Body of pancreas (tissue), 4 donors: Measurements from ENCODE around the gene CRACDL. TPM values are rescaled to one million over a fixed set of nuclear protein-coding genes. Genes with fewer than 3 reads are reported as not detected.

ENCODE experiments used
- ATAC-seq: fragments of 150-250 bp; one replicate; pipeline ENCODE4 v1.9.1; 2016
- DNase-seq, 4 donors: peaks; one replicate each; pipeline ENCODE4 v3.0.0-alpha.2; 2019
- H3K27ac ChIP-seq, 4 donors: fragments of 200-600 bp; sonication (generic); 1 replicate in 3 of 4; 2 replicates in 1 of 4; pipeline versions ENCODE4 v1.5.1 to v1.6.1; 2016 to 2019; ENCODE audit warnings: mild to moderate bottlenecking in 1 of 4, mixed read lengths in 1 of 4, moderate library complexity in 1 of 4
- H3K27me3 ChIP-seq, 2 donors: fragments of 200-600 bp; sonication (generic); one replicate each; pipeline ENCODE4 v1.6.0; 2016; ENCODE audit warnings: mild to moderate bottlenecking in 1 of 2
- H3K36me3 ChIP-seq, 2 donors: fragments of 200-600 bp; sonication (generic); replicated peaks in 1 of 2; 2 replicates each; pipeline ENCODE4 v1.5.1; 2016; ENCODE audit warnings: low read depth in 2 of 2; ENCODE audit not compliant: insufficient read depth in 1 of 2
- H3K4me1 ChIP-seq: fragments of 200-600 bp; sonication (generic); one replicate; pipeline ENCODE4 v1.6.0; 2016
- H3K4me3 ChIP-seq, 2 donors: fragments of 200-600 bp; sonication (generic); 1 replicate in 1 of 2; 2 replicates in 1 of 2; pipeline ENCODE4 v1.5.1; 2016 to 2019
- H3K9me3 ChIP-seq, 3 donors: fragments of 200-600 bp; sonication (generic); 1 replicate in 2 of 3; 2 replicates in 1 of 3; pipeline ENCODE4 v1.5.1; 2016
- POLR2A ChIP-seq, 3 donors: fragments of 450-650 bp; IDR thresholded peaks; one replicate each; pipeline ENCODE4 v1.6.1; 2016; ENCODE audit warnings: antibody characterized with exemption in 3 of 3, mild to moderate bottlenecking in 2 of 3
- WGBS, 2 donors: methylation state at CpG; one replicate each; pipeline ENCODE4 v1.1.5; 2017; 5-methylcytosine and 5-hydroxymethylcytosine counted together
- intact Hi-C: fragments of 100-400 bp; cut with DNase I; formaldehyde crosslinking; loops from one replicate; pipeline ENCODE4 v1.15.1; 2023
- total RNA-seq, 2 donors: library from RNA; depleted of rRNA; stranded (reverse); fragments of >200 nt; gene quantifications; one replicate each; pipeline ENCODE4 v1.1.0, GENCODE V29; 2016
- TF ChIP-seq, protein P1 (sequence below), 7 experiments: fragments of 450-650 bp in 4 of 7; fragments of 200-600 bp in 3 of 7; sonication (generic) in 3 of 7; IDR thresholded peaks; one replicate each; pipeline ENCODE4 v1.5.1; 2016 to 2019; ENCODE audit warnings: antibody characterized with exemption in 7 of 7

CRACDL gene
- total RNA-seq, 2 donors from 2014 or later: 14.8 to 22.1 TPM

DNA sequence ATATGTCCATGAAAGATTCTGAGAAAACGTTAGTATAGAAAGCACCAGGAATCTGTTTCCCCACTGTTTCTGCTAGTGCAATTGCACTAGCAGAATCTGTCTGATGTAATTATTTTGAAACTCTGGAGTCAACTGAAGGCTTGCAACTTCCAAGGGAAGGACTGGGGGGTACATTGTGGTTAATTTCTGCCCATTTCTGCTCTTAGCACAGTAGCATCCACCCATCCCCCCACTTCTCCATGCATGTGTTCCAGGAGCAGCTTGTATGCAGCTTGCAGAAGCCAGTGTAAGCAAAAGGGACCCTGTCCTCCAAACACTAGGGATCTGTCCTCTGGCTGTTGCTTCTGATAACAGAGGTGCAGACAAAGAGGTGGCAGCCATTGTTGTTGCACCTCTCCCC lies 74.4 kb downstream of the CRACDL start:
- Histone ChIP-seq H3K27ac (no peak overlapping the region), H3K4me1 (peaks cover 9% of the 10 kb centered on the region), H3K4me3 (no peak overlapping the region), H3K27me3 (no peaks in the 10 kb centered on the region), H3K36me3 (no peaks in the 10 kb centered on the region), H3K9me3 (peaks cover 0 to 7% (median 0%) of the 10 kb centered on the region in 3 donors)
- TF ChIP-seq POLR2A (IDR thresholded peaks at IDR 0.05): no peak
- TF ChIP-seq, protein P1, sequence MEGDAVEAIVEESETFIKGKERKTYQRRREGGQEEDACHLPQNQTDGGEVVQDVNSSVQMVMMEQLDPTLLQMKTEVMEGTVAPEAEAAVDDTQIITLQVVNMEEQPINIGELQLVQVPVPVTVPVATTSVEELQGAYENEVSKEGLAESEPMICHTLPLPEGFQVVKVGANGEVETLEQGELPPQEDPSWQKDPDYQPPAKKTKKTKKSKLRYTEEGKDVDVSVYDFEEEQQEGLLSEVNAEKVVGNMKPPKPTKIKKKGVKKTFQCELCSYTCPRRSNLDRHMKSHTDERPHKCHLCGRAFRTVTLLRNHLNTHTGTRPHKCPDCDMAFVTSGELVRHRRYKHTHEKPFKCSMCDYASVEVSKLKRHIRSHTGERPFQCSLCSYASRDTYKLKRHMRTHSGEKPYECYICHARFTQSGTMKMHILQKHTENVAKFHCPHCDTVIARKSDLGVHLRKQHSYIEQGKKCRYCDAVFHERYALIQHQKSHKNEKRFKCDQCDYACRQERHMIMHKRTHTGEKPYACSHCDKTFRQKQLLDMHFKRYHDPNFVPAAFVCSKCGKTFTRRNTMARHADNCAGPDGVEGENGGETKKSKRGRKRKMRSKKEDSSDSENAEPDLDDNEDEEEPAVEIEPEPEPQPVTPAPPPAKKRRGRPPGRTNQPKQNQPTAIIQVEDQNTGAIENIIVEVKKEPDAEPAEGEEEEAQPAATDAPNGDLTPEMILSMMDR (IDR thresholded peaks at IDR 0.05): no peak
- 74 to 91% methylated on average over 1 of the region's 1 CpG for WGBS, 2 donors
- DNase-seq (no peak), ATAC-seq (no peak)
- intact Hi-C loops: no loop called here

DNA sequence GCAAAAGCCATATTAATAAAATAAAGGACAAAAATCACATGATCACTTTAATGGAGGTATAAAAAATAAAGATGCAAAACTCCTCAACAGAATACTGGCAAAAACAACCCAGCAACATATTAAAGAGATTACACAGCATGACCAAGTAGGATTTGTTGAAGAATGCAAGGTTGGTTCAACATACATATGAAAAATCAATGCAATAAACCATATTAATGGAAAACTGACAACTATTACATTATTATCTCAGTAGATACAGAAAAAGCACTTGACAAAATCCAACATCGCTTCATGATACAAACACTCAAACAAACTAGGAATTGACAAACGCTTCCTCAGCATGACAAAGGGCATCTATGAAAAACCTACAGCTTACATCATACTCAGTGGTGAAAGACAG lies 76.7 kb downstream of the CRACDL start:
- ATAC-seq: no peak
- intact Hi-C loops: no loop called here
- 95 to 96% methylated on average over 2 of the region's 2 CpGs for WGBS, 2 donors
- no peaks in the 10 kb centered on the region for H3K4me1 ChIP-seq
- DNase-seq: no peak
- H3K4me3 ChIP-seq: no peak overlapping the region
- H3K36me3 ChIP-seq: no peaks in the 10 kb centered on the region
- TF ChIP-seq, protein P1 (IDR thresholded peaks at IDR 0.05): no peak
- no peak for TF ChIP-seq POLR2A (IDR thresholded peaks at IDR 0.05)
- H3K9me3 ChIP-seq: peaks cover 0 to 7% (median 0%) of the 10 kb centered on the region in 3 donors
- no peaks in the 10 kb centered on the region for H3K27me3 ChIP-seq
- no peak overlapping the region for H3K27ac ChIP-seq

DNA sequence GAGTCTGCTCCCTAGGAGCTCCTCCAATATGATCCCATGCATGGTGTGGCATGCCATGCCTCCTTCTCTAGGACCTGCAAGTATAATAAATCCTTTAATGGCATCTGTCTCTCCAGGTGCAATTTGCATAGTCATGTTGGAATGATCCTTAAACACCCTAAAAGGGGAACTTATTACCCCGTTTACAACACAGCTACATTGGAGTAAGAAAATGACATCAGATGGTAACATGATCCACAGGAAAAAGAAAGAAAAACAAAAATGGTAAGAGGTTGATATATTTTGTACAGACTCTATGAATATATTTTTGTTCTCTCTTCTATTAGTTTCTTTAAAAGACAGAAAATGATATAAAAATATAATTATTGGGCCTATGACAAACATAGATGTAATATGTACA lies 79.0 kb downstream of the CRACDL start:
- intact Hi-C loops: no loop called here
- Histone ChIP-seq H3K4me3 (no peak overlapping the region), H3K36me3 (no peaks in the 10 kb centered on the region), H3K27ac (no peak overlapping the region), H3K4me1 (no peaks in the 10 kb centered on the region), H3K9me3 (peaks cover 0 to 7% (median 0%) of the 10 kb centered on the region in 3 donors), H3K27me3 (no peaks in the 10 kb centered on the region)
- no peak for TF ChIP-seq POLR2A (IDR thresholded peaks at IDR 0.05)
- WGBS, 2 donors: 64 to 77% methylated on average over 1 of the region's 1 CpG
- no peak for DNase-seq
- ATAC-seq: no peak

DNA sequence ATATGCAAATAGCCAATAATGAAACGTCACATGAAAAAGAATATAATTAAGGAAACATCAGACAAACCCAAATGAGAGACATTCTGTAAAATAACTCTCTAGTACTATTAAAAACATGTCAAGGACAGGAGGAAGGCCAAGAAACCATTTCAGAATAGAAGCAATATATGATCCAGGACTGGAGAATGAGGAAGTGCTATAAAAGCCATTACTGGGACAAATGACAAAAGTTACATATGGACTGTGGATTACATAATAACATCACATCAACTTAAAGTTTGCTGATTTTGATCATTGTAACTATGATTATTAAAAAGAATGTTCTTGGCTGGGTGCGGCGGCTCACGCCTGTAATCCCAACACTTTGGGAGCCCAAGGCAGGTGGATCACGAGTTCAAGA lies 81.3 kb downstream of the CRACDL start:
- intact Hi-C loops: no loop called here
- Histone ChIP-seq H3K27me3 (no peaks in the 10 kb centered on the region), H3K4me1 (no peaks in the 10 kb centered on the region), H3K9me3 (peaks cover 0 to 7% (median 0%) of the 10 kb centered on the region in 3 donors), H3K27ac (no peak overlapping the region), H3K4me3 (no peak overlapping the region), H3K36me3 (no peaks in the 10 kb centered on the region)
- WGBS, 2 donors: 95 to 96% methylated on average over 5 of the region's 5 CpGs
- TF ChIP-seq POLR2A (IDR thresholded peaks at IDR 0.05): no peak
- TF ChIP-seq, protein P1 (IDR thresholded peaks at IDR 0.05): no peak
- DNase-seq (no peak), ATAC-seq (no peak)

DNA sequence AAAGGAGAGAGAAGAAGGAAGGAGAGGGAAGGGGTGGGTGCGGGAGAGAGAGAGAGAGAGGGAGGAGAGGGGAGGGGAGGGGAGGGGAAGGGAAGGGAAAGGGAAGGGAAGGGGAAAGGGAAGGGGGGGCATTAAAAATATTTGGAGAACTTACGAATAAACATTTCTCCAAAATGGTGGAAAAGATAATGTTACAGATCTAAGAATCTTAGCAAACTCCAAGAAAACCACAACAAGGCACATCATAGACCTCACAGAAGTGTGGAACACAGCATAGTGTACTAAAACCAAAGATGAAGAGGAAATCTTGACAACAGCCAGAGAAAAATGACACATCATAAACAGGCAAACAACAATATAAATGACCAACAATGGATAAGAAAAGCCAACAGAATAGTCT lies 83.1 kb downstream of the CRACDL start:
- TF ChIP-seq, protein P1 (IDR thresholded peaks at IDR 0.05): no peak
- TF ChIP-seq POLR2A (IDR thresholded peaks at IDR 0.05): no peak
- Histone ChIP-seq H3K36me3 (no peaks in the 10 kb centered on the region), H3K4me3 (no peak overlapping the region), H3K27ac (no peak overlapping the region), H3K27me3 (no peaks in the 10 kb centered on the region), H3K4me1 (no peaks in the 10 kb centered on the region), H3K9me3 (no peaks in the 10 kb centered on the region)
- ATAC-seq (no peak), DNase-seq (no peak)
- WGBS, 2 donors: 62 to 93% methylated on average over 2 of the region's 2 CpGs
- intact Hi-C loops: no loop called here
